Ovary (tissue), 9 donors: Measurements from ENCODE around the gene TTLL11. TPM values are rescaled to one million over a fixed set of nuclear protein-coding genes. Genes with fewer than 3 reads are reported as not detected.
A peak's percentile ranks its signal among the peaks of the same experiment; 100 is the strongest.

Experiments used
- DNase-seq, 5 donors: peaks; one replicate each; pipeline ENCODE4 v3.0.0-alpha.2; 2019 to 2020
- H3K27ac ChIP-seq, 2 donors: fragments of 200-600 bp; one replicate each; pipeline versions ENCODE4 v1.5.1 to v1.8.0; 2019 to 2022
- H3K27me3 ChIP-seq: fragments of 200-600 bp; one replicate; pipeline ENCODE4 v1.8.0; 2022
- H3K36me3 ChIP-seq: fragments of 200-600 bp; sonication (generic); one replicate; pipeline ENCODE4 v1.5.1; 2019
- H3K4me1 ChIP-seq: one replicate; pipeline ENCODE4 v1.8.1; 2013; ENCODE audit warnings: mild to moderate bottlenecking, moderate library complexity; ENCODE audit not compliant: insufficient read depth
- H3K4me3 ChIP-seq: fragments of 200-600 bp; sonication (generic); one replicate; pipeline ENCODE4 v1.5.1; 2017
- H3K9me3 ChIP-seq, 2 donors: fragments of 200-600 bp in 1 of 2; sonication (generic) in 1 of 2; one replicate each; pipeline versions ENCODE4 v1.5.1 to v1.8.1; 2013 to 2019; ENCODE audit warnings: mild to moderate bottlenecking in 1 of 2, moderate library complexity in 1 of 2
- CTCF ChIP-seq, 3 donors: fragments of 450-650 bp in 2 of 3; fragments of 200-600 bp in 1 of 3; IDR thresholded peaks; one replicate each; pipeline versions ENCODE4 v1.5.1 to v1.8.0; 2016 to 2022; ENCODE audit warnings: antibody characterized with exemption in 3 of 3, mild to moderate bottlenecking in 1 of 3
- EP300 ChIP-seq: sonication (generic); formaldehyde crosslinking; IDR thresholded peaks from one replicate; pipeline ENCODE4 v1.6.1; 2017; ENCODE audit warnings: antibody characterized with exemption
- POLR2A ChIP-seq: fragments of 450-650 bp; IDR thresholded peaks from one replicate; pipeline ENCODE4 v1.6.1; 2017; ENCODE audit warnings: antibody characterized with exemption, mild to moderate bottlenecking, moderate library complexity
- WGBS, 3 donors: extraction: QIAGEN DNeasy Blood & Tissue Kit in 1 of 3; methylation state at CpG; one replicate each; pipeline versions ENCODE4 v1.1.5 to v1.1.7; 2013 to 2017; 5-methylcytosine and 5-hydroxymethylcytosine counted together
- intact Hi-C, 4 donors: fragments of 100-400 bp; cut with DNase I; formaldehyde crosslinking; loops; one replicate each; pipeline versions ENCODE4 v1.11.0 to v1.15.1; 2022 to 2023
- polyA plus RNA-seq, 2 donors: library from polyadenylated mRNA; stranded (reverse); fragments of 200-250 nt in 1 of 2; fragments of 350-450 nt in 1 of 2; fragmentation: Illumina TruSeq in 1 of 2; extraction: RNeasy Lipid Tissue Mini Kit (QIAGEN cat#74804) in 1 of 2; gene quantifications; one replicate each; pipeline ENCODE4 v1.2.3, GENCODE V29; 2013 to 2014
- total RNA-seq, 7 donors: library from RNA; depleted of rRNA in 2 of 7; stranded (reverse); fragments of >200 nt in 2 of 7; fragmentation: NEBNext Ultra II Directional in 3 of 7; extraction: Animal tissue kit (Norgen Biotek cat#: 25700) in 3 of 7; gene quantifications; one replicate each; pipeline versions ENCODE4 v1.1.0 to v1.2.4, GENCODE V29; 2016 to 2023
- donor health status: DM: no; HTN: no; CAD: no; lungs with moderate emphysema.
- donor health status: DM: no; HTN: no; CAD: no.
- donor health status: Bipolar disorder and iron deficiency.
- donor health status: DM: yes; HTN: yes; CAD: no.
- donor health status: DM: no; HTN: no; CAD: no.
- donor health status: DM: yes; HTN: yes; CAD: no.

The TTLL11 gene
- total and polyA plus RNA-seq, 9 donors: 6.1 to 13.5 (median 9.2) TPM

DNA sequence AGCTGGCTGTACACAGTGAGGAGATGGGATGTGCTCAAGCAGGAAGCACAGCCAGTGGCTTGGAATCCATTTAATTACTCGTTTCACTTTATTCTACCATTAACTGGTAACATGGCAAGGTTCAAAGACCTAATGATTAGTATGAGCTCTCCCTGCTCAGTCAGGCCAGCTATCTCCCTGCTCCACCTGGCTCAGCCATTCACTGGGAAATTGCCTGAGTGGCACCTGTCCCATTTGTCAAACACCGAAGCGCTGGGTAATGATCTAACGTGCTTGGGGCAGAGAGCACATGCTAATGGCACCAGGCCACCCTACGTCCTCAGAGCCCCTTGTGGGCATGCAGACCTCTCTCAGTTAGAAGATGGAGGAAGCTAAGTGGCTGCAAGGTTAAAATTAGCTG, 162.2 kb downstream of the TTLL11 start:
- WGBS, 3 donors: 87 to 93% (median 90%) methylated on average over 5 of the region's 5 CpGs
- TF ChIP-seq CTCF (IDR thresholded peaks at IDR 0.05) (no peak), POLR2A (no peak), EP300 (no peak)

DNA sequence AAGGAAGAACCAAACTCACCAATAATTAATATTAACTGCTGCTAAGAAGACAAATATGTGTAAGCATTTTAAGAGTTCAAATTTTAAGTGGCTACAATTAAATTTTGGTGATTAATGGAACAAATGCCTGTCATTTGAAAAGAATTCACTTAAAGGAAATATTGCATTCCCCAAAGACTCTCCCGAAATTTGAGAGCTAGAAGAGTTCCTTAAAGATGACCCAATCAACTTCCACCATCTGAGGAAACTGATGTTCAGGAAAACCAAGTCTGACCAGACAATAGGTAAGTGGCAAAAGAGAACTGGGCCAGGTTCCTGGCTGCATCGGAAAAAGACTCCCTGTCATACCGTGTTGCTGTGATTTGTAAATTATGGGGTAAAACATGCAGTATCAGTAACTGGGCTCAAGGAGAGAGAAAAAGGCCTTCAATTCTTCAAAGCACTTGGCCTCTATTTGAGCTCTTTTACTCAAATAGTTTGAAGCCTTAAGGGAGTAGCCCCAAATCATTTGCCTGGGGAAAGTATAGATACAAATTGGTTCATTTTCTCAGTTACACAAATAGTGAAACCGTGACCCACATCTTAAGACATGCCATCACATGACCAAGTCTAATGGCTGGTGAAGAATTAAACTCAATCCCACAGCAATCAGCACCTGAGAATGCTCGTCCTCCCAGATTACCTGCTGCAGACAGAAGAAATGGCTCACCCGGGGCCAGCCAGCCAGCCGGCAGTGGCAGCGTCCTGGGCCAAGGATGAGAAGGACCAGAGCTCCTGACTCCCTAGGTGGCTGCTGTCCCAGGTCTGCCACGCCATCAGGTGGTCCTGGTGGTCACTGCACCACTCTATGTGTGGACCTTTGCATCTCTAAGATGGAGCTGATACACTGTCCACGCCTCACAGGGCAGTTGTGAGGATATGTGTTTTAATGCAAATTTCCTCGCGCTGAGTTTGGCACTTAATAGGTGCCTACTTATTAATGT, 162.9 kb downstream of the TTLL11 start:
- Histone ChIP-seq H3K27me3 (no peaks in the 10 kb centered on the region), H3K36me3 (no peaks in the 10 kb centered on the region), H3K27ac (no peak overlapping the region), H3K4me1 (no peaks in the 10 kb centered on the region), H3K9me3 (no peaks in the 10 kb centered on the region), H3K4me3 (no peak overlapping the region)
- intact Hi-C loops: no loop called here
- peak in 2 of 5 donors; percentile 38 to 44 for DNase-seq
- TF ChIP-seq CTCF (IDR thresholded peaks at IDR 0.05) (peak in 2 of 3 donors; percentile 21 to 36), POLR2A (no peak)
- 83 to 89% (median 83%) methylated on average over 12 of the region's 12 CpGs for WGBS, 3 donors

More for the DNA sequence above, 162.2 kb downstream of the TTLL11 start:
- Histone ChIP-seq H3K27me3 (no peaks in the 10 kb centered on the region), H3K27ac (no peak overlapping the region), H3K4me3 (no peak overlapping the region), H3K4me1 (no peaks in the 10 kb centered on the region), H3K9me3 (no peaks in the 10 kb centered on the region), H3K36me3 (no peaks in the 10 kb centered on the region)
- no peak for DNase-seq
- intact Hi-C loops: no loop called here

DNA sequence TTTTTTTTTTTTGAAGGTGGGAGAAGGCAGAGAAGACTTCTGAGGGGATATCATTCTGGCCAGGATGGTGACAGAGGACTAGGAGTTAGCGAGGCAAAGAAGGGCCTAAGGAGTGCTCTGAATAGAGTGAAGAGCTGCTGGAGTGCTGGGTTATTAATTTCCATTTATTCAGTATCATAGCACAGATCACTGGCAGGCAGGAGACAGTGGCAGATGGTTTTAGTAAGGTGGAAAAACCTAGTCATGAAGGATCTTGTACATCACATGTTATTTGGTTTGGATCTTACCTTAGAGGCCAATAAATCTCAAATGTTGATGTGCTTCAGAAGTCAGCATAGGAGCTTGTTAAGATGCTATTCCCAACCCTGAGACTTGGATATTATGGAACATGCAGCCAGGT, 165.5 kb downstream of the TTLL11 start:
- no peak overlapping the region for H3K4me3 ChIP-seq
- H3K36me3 ChIP-seq: no peaks in the 10 kb centered on the region
- H3K4me1 ChIP-seq: no peaks in the 10 kb centered on the region
- TF ChIP-seq EP300: no peak
- TF ChIP-seq CTCF (IDR thresholded peaks at IDR 0.05): no peak
- no peak for TF ChIP-seq POLR2A
- intact Hi-C loops: no loop called here
- H3K9me3 ChIP-seq: no peaks in the 10 kb centered on the region
- no peak for DNase-seq
- H3K27ac ChIP-seq: no peak overlapping the region
- WGBS, 3 donors: 92 to 96% (median 94%) methylated on average over 1 of the region's 1 CpG
- H3K27me3 ChIP-seq: no peaks in the 10 kb centered on the region

GRCh38 chr9:121927081-121927480, 166.0 kb downstream of the TTLL11 start:
- DNase-seq: no peak
- Histone ChIP-seq H3K9me3 (no peaks in the 10 kb centered on the region), H3K36me3 (no peaks in the 10 kb centered on the region), H3K4me3 (no peak overlapping the region), H3K27ac (no peak overlapping the region), H3K27me3 (no peaks in the 10 kb centered on the region), H3K4me1 (no peaks in the 10 kb centered on the region)
- intact Hi-C loops: no loop called here
- TF ChIP-seq POLR2A (no peak), CTCF (IDR thresholded peaks at IDR 0.05) (no peak), EP300 (no peak)
- 91 to 95% (median 93%) methylated on average over 5 of the region's 5 CpGs for WGBS, 3 donors
